ENCODE measurements around the gene ERI2. TPM values are rescaled to one million over a fixed set of nuclear protein-coding genes. Genes with fewer than 3 reads are reported as not detected.

ERI2 gene
- total and polyA plus RNA-seq, 2 of the 13 experiments (the other 11 are each of a cell fraction or from before 2014, with no cell fraction given): 17.4 to 41.3 TPM

- 0 out of 2 replicates have a peak, but pooled peaks have one; percentile 91 for TF ChIP-seq PLSCR1 (CRISPR knock-in tag; IDR thresholded peaks at IDR 0.05; ENCODE audit: borderline replicate concordance)
- peak; percentile 83 for TF ChIP-seq MTA1 (CRISPR knock-in tag; IDR thresholded peaks at IDR 0.05; ENCODE audit: borderline replicate concordance)
- TF ChIP-seq ZNF510 (CRISPR knock-in tag; IDR thresholded peaks at IDR 0.05; ENCODE audit: low read depth): peak; percentile 83; the same call in 1 of the 2 replicates
- no peak for TF ChIP-seq MEIS2 (CRISPR knock-in tag; IDR thresholded peaks at IDR 0.05)
- TF ChIP-seq GTF2F1 (IDR thresholded peaks at IDR 0.05; ENCODE audit: low read length): peak; percentile 15; the same call in 1 of the 2 replicates
- no peak for TF ChIP-seq CSRNP2 (CRISPR knock-in tag; conservative IDR thresholded peaks at IDR 0.05; ENCODE audit: low read depth)
- TF ChIP-seq SRSF4 (IDR thresholded peaks at IDR 0.05; ENCODE audit: low read depth, low read length, poor library complexity, severe bottlenecking): peak; percentile 13
- peak; percentile 6; the same call in 1 of the 2 replicates for TF ChIP-seq ZBTB21 (CRISPR knock-in tag; IDR thresholded peaks at IDR 0.05)
- TF ChIP-seq ZNF841 (CRISPR knock-in tag; IDR thresholded peaks at IDR 0.05; ENCODE audit: borderline replicate concordance): peak; percentile 86; the same call in 1 of the 2 replicates
- TF ChIP-seq CHCHD3 (CRISPR knock-in tag; IDR thresholded peaks at IDR 0.05): peak; percentile 87; the same call in 1 of the 2 replicates
- peak; percentile 87 for TF ChIP-seq EED (CRISPR knock-in tag; IDR thresholded peaks at IDR 0.05)
- TF ChIP-seq SNAPC2 (CRISPR knock-in tag; IDR thresholded peaks at IDR 0.05): peak; percentile 98
- peak; percentile 97 for TF ChIP-seq SMAD1 (CRISPR knock-in tag; IDR thresholded peaks at IDR 0.05; ENCODE audit: borderline replicate concordance, low read depth)
- peak; percentile 16; the same call in 1 of the 2 replicates for TF ChIP-seq ZNF549 (CRISPR knock-in tag; IDR thresholded peaks at IDR 0.05)
- peak; percentile 91 for TF ChIP-seq ZFP41 (CRISPR knock-in tag; IDR thresholded peaks at IDR 0.05; ENCODE audit: borderline replicate concordance)
- peak; percentile 92 for TF ChIP-seq ZHX1 (CRISPR knock-in tag; IDR thresholded peaks at IDR 0.05; ENCODE audit: low read depth)
- peak; percentile 76; the same call in 1 of the 2 replicates for TF ChIP-seq STAT5B (CRISPR knock-in tag; IDR thresholded peaks at IDR 0.05)
- TF ChIP-seq ZSCAN5A (CRISPR knock-in tag; IDR thresholded peaks at IDR 0.05; ENCODE audit: borderline replicate concordance): peak; percentile 98
- TF ChIP-seq FOSL2 (CRISPR knock-in tag; IDR thresholded peaks at IDR 0.05): peak; percentile 56; the same call in 1 of the 2 replicates
- TF ChIP-seq TCF7 (IDR thresholded peaks at IDR 0.05; ENCODE audit: low read depth): peak; percentile 7; the same call in 1 of the 2 replicates
These were observed at the start of gene ERI2, which contains the start of gene REXO5 (continued) for GRCh38 chr16:20806168-20807050.

Data from HepG2 (cell line).